Smooth muscle cell of the pulmonary artery (primary cell): Measurements from ENCODE around the gene EVA1B. TPM values are rescaled to one million over a fixed set of nuclear protein-coding genes. Genes with fewer than 3 reads are reported as not detected.

Source experiments
- total RNA-seq: library from RNA; depleted of rRNA; stranded (reverse); fragments of >200 nt; gene quantifications from 2 replicates; pipeline ENCODE4 v1.2.3, GENCODE V29; 2014

EVA1B gene
- 130 and 131 TPM in 2 replicates for total RNA-seq

GRCh38 chr1:36323636-36324352 is at the start of gene EVA1B:
Gene EVA1B, minus strand, starts transcription at chr1:36323645. Its CDS starts 608 bp downstream, at chr1:36323037.

GRCh38 chr1:36306210-36306901 is 17.1 kb downstream of the EVA1B start, which contains the start of gene SH3D21:
Gene SH3D21, plus strand, starts transcription at chr1:36306368. Its CDS starts 53 bp downstream, at chr1:36306421.

Other genes with a start within 250 kb of the EVA1B start
- gene TEKT2, start 239.6 kb downstream of the EVA1B start, total RNA-seq = 0.33 and 0.36 TPM in 2 replicates
- gene ADPRS, start 234.8 kb downstream of the EVA1B start, total RNA-seq = 27.4 and 35.4 TPM in 2 replicates
- 6.6 and 13.8 TPM in 2 replicates for gene COL8A2, start 198.4 kb downstream of the EVA1B start, total RNA-seq
- gene TRAPPC3, start 174.2 kb downstream of the EVA1B start, total RNA-seq = 61.5 and 65.4 TPM in 2 replicates
- 81.4 and 103 TPM in 2 replicates for gene MAP7D1, start 167.5 kb downstream of the EVA1B start, total RNA-seq
- gene THRAP3, start 99.2 kb downstream of the EVA1B start, total RNA-seq = 88.9 and 101 TPM in 2 replicates
- 10.0 and 13.6 TPM in 2 replicates for gene SH3D21, start 17.3 kb downstream of the EVA1B start, total RNA-seq
- gene STK40, start 62.3 kb upstream of the EVA1B start, total RNA-seq = 15.6 and 18.5 TPM in 2 replicates
- 9.5 and 12.8 TPM in 2 replicates for gene LSM10, start 74.3 kb upstream of the EVA1B start, total RNA-seq
- 8.6 and 10.1 TPM in 2 replicates for gene OSCP1, start 126.8 kb upstream of the EVA1B start, total RNA-seq
- 39.2 and 41.0 TPM in 2 replicates for gene MRPS15, start 140.7 kb upstream of the EVA1B start, total RNA-seq
- gene CSF3R, start 159.3 kb upstream of the EVA1B start, total RNA-seq = under 0.01 TPM in 1 of 2 replicates, not detected in the other